ENCODE measurements around the gene MIOS. TPM values are rescaled to one million over a fixed set of nuclear protein-coding genes. Genes with fewer than 3 reads are reported as not detected.
"Not testable (repeated sequence)": the region's sequence is repeated elsewhere in the genome, so short reads cannot be mapped to it uniquely, and the experiment has no call there.

Gene MIOS
- polyA plus RNA-seq, 3 donors = 18.3 to 32.6 (median 20.2) TPM

- intact Hi-C loops (cut with micrococcal nuclease) = no loop called here
- WGBS (ENCODE audit: insufficient coverage) = 100% methylated on average over 1 of the region's 3 CpGs
- Histone ChIP-seq H3K27me3 (ENCODE audit: control insufficient read depth in 2 of 2, insufficient read depth in 2 of 2, low read length in 2 of 2) (no peaks in the 10 kb centered on the region), H4K20me1 (ENCODE audit: insufficient read depth, low read length) (peaks cover 5% of the 10 kb centered on the region), H3K79me2 (ENCODE audit: insufficient read depth, low read length) (peaks cover 25% of the 10 kb centered on the region), H2AFZ (ENCODE audit: insufficient read depth, low read depth, low read length, poor library complexity, severe bottlenecking) (no peak overlapping the region), H3K9me3 (replicated peaks in 1 of 2; ENCODE audit: control insufficient read depth in 1 of 2, insufficient read depth in 1 of 2, low read length in 2 of 2) (no peaks in the 10 kb centered on the region), H3K4me2 (replicated peaks; ENCODE audit: extremely low read depth, low read length, poor library complexity, severe bottlenecking) (no peak overlapping the region), H3K4me1 (ENCODE audit: control insufficient read depth in 1 of 2, insufficient read depth in 2 of 2, low read length in 2 of 2) (no peaks in the 10 kb centered on the region), H3K27ac (ENCODE audit: low read depth in 1 of 2, low read length in 2 of 2) (no peak overlapping the region), H3K9ac (ENCODE audit: insufficient read depth, low read length, poor library complexity, severe bottlenecking) (no peak overlapping the region), H3K36me3 (replicated peaks in 1 of 2; ENCODE audit: control insufficient read depth in 1 of 2, insufficient read depth in 2 of 2, low read length in 2 of 2) (no peaks in the 10 kb centered on the region), H3K4me3 (replicated peaks in 1 of 3; ENCODE audit: low read depth in 2 of 3, low read length in 3 of 3) (no peak overlapping the region)
- no peak overlapping the region for H3K4me3 Mint-ChIP-seq
- no peak overlapping the region for H3K27ac Mint-ChIP-seq
- TF ChIP-seq, protein P1, sequence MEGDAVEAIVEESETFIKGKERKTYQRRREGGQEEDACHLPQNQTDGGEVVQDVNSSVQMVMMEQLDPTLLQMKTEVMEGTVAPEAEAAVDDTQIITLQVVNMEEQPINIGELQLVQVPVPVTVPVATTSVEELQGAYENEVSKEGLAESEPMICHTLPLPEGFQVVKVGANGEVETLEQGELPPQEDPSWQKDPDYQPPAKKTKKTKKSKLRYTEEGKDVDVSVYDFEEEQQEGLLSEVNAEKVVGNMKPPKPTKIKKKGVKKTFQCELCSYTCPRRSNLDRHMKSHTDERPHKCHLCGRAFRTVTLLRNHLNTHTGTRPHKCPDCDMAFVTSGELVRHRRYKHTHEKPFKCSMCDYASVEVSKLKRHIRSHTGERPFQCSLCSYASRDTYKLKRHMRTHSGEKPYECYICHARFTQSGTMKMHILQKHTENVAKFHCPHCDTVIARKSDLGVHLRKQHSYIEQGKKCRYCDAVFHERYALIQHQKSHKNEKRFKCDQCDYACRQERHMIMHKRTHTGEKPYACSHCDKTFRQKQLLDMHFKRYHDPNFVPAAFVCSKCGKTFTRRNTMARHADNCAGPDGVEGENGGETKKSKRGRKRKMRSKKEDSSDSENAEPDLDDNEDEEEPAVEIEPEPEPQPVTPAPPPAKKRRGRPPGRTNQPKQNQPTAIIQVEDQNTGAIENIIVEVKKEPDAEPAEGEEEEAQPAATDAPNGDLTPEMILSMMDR (IDR thresholded peaks at IDR 0.05) = peak; percentile 77
- H3K9me3 Mint-ChIP-seq = peaks cover 7 to 15% (median 9%) of the 10 kb centered on the region in 7 donors
- DNase-seq = peak in 2 of 3 donors; percentile 12 to 13
- peaks cover 8% of the 10 kb centered on the region for H3K4me1 Mint-ChIP-seq
- peaks cover 0 to 1% (median 0%) of the 10 kb centered on the region in 3 donors for H3K27me3 Mint-ChIP-seq (ENCODE audit: low read depth in 3 of 3)
- peaks cover 0 to 5% of the 10 kb centered on the region in 2 donors for H3K36me3 Mint-ChIP-seq
Observed at GRCh38 chr7:7653593-7654187, 87.0 kb downstream of the MIOS start.

- H3K27me3 Mint-ChIP-seq (ENCODE audit: low read depth in 3 of 3) = no peaks in the 10 kb centered on the region
- Histone ChIP-seq H3K4me3 (replicated peaks in 1 of 3; ENCODE audit: low read depth in 2 of 3, low read length in 3 of 3) (no peak overlapping the region), H3K9ac (ENCODE audit: insufficient read depth, low read length, poor library complexity, severe bottlenecking) (no peak overlapping the region), H3K27ac (ENCODE audit: low read depth in 1 of 2, low read length in 2 of 2) (no peak overlapping the region), H3K9me3 (replicated peaks in 1 of 2; ENCODE audit: control insufficient read depth in 1 of 2, insufficient read depth in 1 of 2, low read length in 2 of 2) (no peaks in the 10 kb centered on the region), H3K79me2 (ENCODE audit: insufficient read depth, low read length) (peaks cover 22% of the 10 kb centered on the region), H3K36me3 (replicated peaks in 1 of 2; ENCODE audit: control insufficient read depth in 1 of 2, insufficient read depth in 2 of 2, low read length in 2 of 2) (no peaks in the 10 kb centered on the region), H3K27me3 (ENCODE audit: control insufficient read depth in 2 of 2, insufficient read depth in 2 of 2, low read length in 2 of 2) (no peaks in the 10 kb centered on the region), H2AFZ (ENCODE audit: insufficient read depth, low read depth, low read length, poor library complexity, severe bottlenecking) (no peak overlapping the region), H3K4me2 (replicated peaks; ENCODE audit: extremely low read depth, low read length, poor library complexity, severe bottlenecking) (no peak overlapping the region), H4K20me1 (ENCODE audit: insufficient read depth, low read length) (peaks cover 5% of the 10 kb centered on the region), H3K4me1 (ENCODE audit: control insufficient read depth in 1 of 2, insufficient read depth in 2 of 2, low read length in 2 of 2) (no peaks in the 10 kb centered on the region)
- DNase-seq = no peak
- intact Hi-C loops (cut with micrococcal nuclease) = no loop called here
- peaks cover 14 to 24% (median 19%) of the 10 kb centered on the region in 7 donors for H3K9me3 Mint-ChIP-seq
- H3K4me1 Mint-ChIP-seq = peaks cover 10% of the 10 kb centered on the region
- no peak overlapping the region for H3K27ac Mint-ChIP-seq
- H3K4me3 Mint-ChIP-seq = no peak overlapping the region
- TF ChIP-seq, protein P1 (IDR thresholded peaks at IDR 0.05) = no peak
- no CpG with 5 or more reads among the region's 4 CpGs for WGBS (ENCODE audit: insufficient coverage)
- H3K36me3 Mint-ChIP-seq = peaks cover 4 to 10% of the 10 kb centered on the region in 2 donors
Observed at GRCh38 chr7:7654964-7655715, 88.5 kb downstream of the MIOS start.

- Mint-ChIP-seq H3K9me3 (peaks cover 14 to 24% (median 19%) of the 10 kb centered on the region in 7 donors), H3K36me3 (peaks cover 4 to 10% of the 10 kb centered on the region in 2 donors), H3K27ac (peak overlapping the region in 1 of 7 donors; percentile 9), H3K4me1 (peaks cover 10% of the 10 kb centered on the region)
- H3K4me2 ChIP-seq (replicated peaks; ENCODE audit: extremely low read depth, low read length, poor library complexity, severe bottlenecking); DNase-seq; H3K4me3 Mint-ChIP-seq; H3K36me3 ChIP-seq (replicated peaks in 1 of 2; ENCODE audit: control insufficient read depth in 1 of 2, insufficient read depth in 2 of 2, low read length in 2 of 2); H3K9me3 ChIP-seq (replicated peaks in 1 of 2; ENCODE audit: control insufficient read depth in 1 of 2, insufficient read depth in 1 of 2, low read length in 2 of 2); H3K4me1 ChIP-seq (ENCODE audit: control insufficient read depth in 1 of 2, insufficient read depth in 2 of 2, low read length in 2 of 2); H3K4me3 ChIP-seq (replicated peaks in 1 of 3; ENCODE audit: low read depth in 2 of 3, low read length in 3 of 3); H3K27me3 Mint-ChIP-seq (ENCODE audit: low read depth in 3 of 3); H3K27me3 ChIP-seq (ENCODE audit: control insufficient read depth in 2 of 2, insufficient read depth in 2 of 2, low read length in 2 of 2); intact Hi-C loops (cut with micrococcal nuclease); H2AFZ ChIP-seq (ENCODE audit: insufficient read depth, low read depth, low read length, poor library complexity, severe bottlenecking); H3K9ac ChIP-seq (ENCODE audit: insufficient read depth, low read length, poor library complexity, severe bottlenecking); H4K20me1 ChIP-seq (ENCODE audit: insufficient read depth, low read length); H3K27ac ChIP-seq (ENCODE audit: low read depth in 1 of 2, low read length in 2 of 2): not testable (repeated sequence)
- WGBS (ENCODE audit: insufficient coverage) = no CpG with 5 or more reads among the region's 3 CpGs
- H3K79me2 ChIP-seq (ENCODE audit: insufficient read depth, low read length) = peaks cover 15% of the 10 kb centered on the region
Observed at GRCh38 chr7:7656459-7656858, 89.8 kb downstream of the MIOS start.
